ENCODE results near the gene LRRC4B. TPM values are rescaled to one million over a fixed set of nuclear protein-coding genes. Genes with fewer than 3 reads are reported as not detected.

The LRRC4B gene
- total and polyA plus RNA-seq, 2 of the 4 experiments (the other 2 are of a cell fraction): 0.03 TPM; not detected in 1

DNA sequence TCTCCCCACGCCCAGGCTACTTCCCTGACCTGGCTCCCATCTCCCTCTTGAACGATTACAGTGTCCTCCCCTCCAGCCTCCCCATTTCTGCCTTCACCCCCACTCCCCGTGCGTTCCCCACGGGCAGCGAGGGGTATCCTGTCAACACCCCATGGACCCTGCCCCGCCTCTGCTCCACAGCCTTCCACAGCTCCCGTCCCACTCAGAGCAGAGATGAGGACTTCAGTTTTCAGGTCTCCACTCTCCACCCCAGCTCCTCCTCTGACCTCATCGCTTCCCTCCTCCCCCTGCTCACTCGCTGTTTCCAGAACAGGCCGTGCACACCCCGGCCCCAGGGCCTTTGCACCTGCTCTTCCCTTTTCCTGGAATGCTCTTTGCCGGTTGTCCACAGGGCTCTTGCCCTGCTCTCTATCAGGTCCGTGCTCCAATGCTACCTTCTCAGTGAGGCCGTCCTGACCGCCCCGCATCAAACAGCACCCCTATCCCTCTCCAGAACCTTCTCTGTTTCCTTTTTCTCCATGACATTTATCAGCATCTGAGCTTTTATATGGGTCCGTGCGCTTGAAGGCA is 15.0 kb downstream of the LRRC4B start:
- Histone ChIP-seq H4K8ac (ENCODE audit: low read depth in 2 of 2, low read length in 2 of 2) (no peak overlapping the region), H3K36me3 (ENCODE audit: control insufficient read depth, insufficient read depth, low read length) (no peaks in the 10 kb centered on the region), H2BK5ac (ENCODE audit: low read depth, low read length, poor library complexity, severe bottlenecking) (no peak overlapping the region), H3K4me3 (ENCODE audit: insufficient read depth, low read depth, low read length) (no peak overlapping the region), H4K20me1 (ENCODE audit: insufficient read depth, low read length) (no peaks in the 10 kb centered on the region), H2BK120ac (ENCODE audit: low read depth, low read length) (no peak overlapping the region), H3K23ac (ENCODE audit: low read depth, low read length) (no peak overlapping the region), H4K91ac (ENCODE audit: insufficient read depth, low read depth, low read length) (no peak overlapping the region), H3K79me1 (ENCODE audit: low read depth in 1 of 2, low read length in 2 of 2) (no peaks in the 10 kb centered on the region), H2AK5ac (ENCODE audit: low read depth, low read length) (no peak overlapping the region), H3K18ac (ENCODE audit: low read depth, low read length) (no peak overlapping the region), H3K4ac (ENCODE audit: low read depth, low read length) (no peak overlapping the region), H3K56ac (ENCODE audit: extremely low read depth, insufficient read depth, low read length) (no peak overlapping the region), H3K9me1 (ENCODE audit: insufficient read depth, low read length) (no peaks in the 10 kb centered on the region), H2AK9ac (replicated peaks; ENCODE audit: low read depth, low read length, poor library complexity) (no peak overlapping the region), H2BK15ac (ENCODE audit: low read depth, low read length) (no peak overlapping the region), H3K9ac (ENCODE audit: low read depth, low read length) (no peak overlapping the region), H3K4me2 (ENCODE audit: low read depth, low read length) (no peak overlapping the region), H4K5ac (ENCODE audit: low read depth, low read length) (no peak overlapping the region), H2AFZ (replicated peaks; ENCODE audit: low read length, poor library complexity) (no peak overlapping the region), H3K14ac (replicated peaks; ENCODE audit: low read depth, low read length) (no peak overlapping the region), H3K27me3 (ENCODE audit: control insufficient read depth, insufficient read depth, low read length) (peaks cover 37% of the 10 kb centered on the region), H3K27ac (ENCODE audit: insufficient read depth, low read length) (no peak overlapping the region), H3K4me1 (ENCODE audit: control insufficient read depth, insufficient read depth, low read length) (no peaks in the 10 kb centered on the region; the same call in 1 of the 2 replicates), H2BK20ac (ENCODE audit: low read depth, low read length) (no peak overlapping the region), H3K9me3 (ENCODE audit: control insufficient read depth, insufficient read depth, low read length) (no peaks in the 10 kb centered on the region)
- dilution Hi-C loops (cut with HindIII; ENCODE audit: low sequenced_read_pairs, unreplicated experiment): no loop called here
- no peak for TF ChIP-seq MXI1 (IDR thresholded peaks at IDR 0.05; ENCODE audit: borderline replicate concordance, low read depth, low read length)
- TF ChIP-seq, protein P1, sequence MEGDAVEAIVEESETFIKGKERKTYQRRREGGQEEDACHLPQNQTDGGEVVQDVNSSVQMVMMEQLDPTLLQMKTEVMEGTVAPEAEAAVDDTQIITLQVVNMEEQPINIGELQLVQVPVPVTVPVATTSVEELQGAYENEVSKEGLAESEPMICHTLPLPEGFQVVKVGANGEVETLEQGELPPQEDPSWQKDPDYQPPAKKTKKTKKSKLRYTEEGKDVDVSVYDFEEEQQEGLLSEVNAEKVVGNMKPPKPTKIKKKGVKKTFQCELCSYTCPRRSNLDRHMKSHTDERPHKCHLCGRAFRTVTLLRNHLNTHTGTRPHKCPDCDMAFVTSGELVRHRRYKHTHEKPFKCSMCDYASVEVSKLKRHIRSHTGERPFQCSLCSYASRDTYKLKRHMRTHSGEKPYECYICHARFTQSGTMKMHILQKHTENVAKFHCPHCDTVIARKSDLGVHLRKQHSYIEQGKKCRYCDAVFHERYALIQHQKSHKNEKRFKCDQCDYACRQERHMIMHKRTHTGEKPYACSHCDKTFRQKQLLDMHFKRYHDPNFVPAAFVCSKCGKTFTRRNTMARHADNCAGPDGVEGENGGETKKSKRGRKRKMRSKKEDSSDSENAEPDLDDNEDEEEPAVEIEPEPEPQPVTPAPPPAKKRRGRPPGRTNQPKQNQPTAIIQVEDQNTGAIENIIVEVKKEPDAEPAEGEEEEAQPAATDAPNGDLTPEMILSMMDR (conservative IDR thresholded peaks at IDR 0.05; ENCODE audit: low read depth, low read length): no peak
- no peak for TF ChIP-seq SMC3 (IDR thresholded peaks at IDR 0.05; ENCODE audit: low read depth, low read length)
- no peak for TF ChIP-seq RCOR1 (IDR thresholded peaks at IDR 0.05; ENCODE audit: insufficient replicate concordance, low read length)
- no peak for TF ChIP-seq RAD21 (IDR thresholded peaks at IDR 0.05; ENCODE audit: low read length)
- no peak for TF ChIP-seq FOS (IDR thresholded peaks at IDR 0.05; ENCODE audit: low read depth, low read length)
- in situ Hi-C loops (cut with MboI; ENCODE audit: low sequenced_read_pairs): no loop called here
- CTCF ChIA-PET: no interaction called here
- intact Hi-C loops (cut with micrococcal nuclease): no loop called here
- no peak for DNase-seq
- no peak for ATAC-seq (ENCODE audit: low read depth)
- POLR2A ChIA-PET (ENCODE audit: unreplicated experiment): no interaction called here
- 80% methylated on average over 12 of the region's 19 CpGs; no CpG with 5 or more reads in 1 of the 2 experiments for WGBS, 2 experiments (ENCODE audit: extremely low coverage in 2 of 2, insufficient read length in 1 of 2)
- BruUV-seq (replicated peaks): no TSS peak

All from IMR-90 (cell line).